Stimulated activated CD4-positive, alpha-beta T cell treated with anti-CD3 and anti-CD28 coated beads, Interleukin-4, amount 100 ng/mL, for 1 hour (primary cell): ENCODE data around the gene RBFA.
A peak's percentile ranks its signal among the peaks of the same experiment; 100 is the strongest.
"Not testable (repeated sequence)": the region's sequence is repeated elsewhere in the genome, so short reads cannot be mapped to it uniquely, and the experiment has no call there.

Source experiments
- DNase-seq: peaks from one replicate; pipeline ENCODE4 v3.0.0-alpha.2; 2020

RBFA gene

DNA sequence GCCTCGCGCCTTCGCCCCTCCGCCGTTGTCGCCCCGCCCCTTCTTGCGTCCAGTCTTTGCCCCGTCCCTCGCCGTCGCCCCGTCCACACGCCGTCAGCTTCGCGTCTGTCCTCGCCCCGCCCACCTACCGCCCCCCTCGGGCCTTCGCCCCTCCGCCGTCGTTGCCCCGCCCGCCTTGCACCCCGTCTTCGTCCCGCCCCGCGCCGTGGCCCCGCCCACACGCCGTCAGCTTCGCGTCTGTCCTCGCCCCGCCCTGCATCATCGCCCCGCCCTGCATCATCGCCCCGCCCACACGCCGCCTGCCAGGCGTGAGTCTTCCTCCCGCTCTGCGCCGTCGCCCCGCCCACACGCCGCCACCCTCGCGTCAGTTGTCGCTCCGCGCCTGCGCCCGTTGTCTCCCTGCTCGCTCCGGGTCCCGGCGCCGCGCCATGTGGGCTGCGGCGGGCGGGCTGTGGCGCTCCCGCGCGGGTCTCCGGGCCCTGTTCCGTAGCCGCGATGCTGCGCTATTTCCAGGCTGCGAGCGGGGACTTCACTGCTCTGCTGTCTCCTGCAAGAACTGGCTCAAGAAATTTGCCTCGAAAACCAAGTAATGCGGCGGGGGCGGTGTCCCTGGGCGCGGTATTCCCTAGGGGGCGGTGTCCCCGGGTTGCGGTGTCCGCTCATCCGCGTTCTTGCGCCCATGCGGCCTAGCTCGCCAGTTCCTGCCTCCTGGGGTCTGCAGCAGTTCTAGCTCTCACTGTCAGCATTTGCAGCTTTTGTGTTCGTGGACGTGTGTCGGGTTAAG, at the start of gene RBFA:
Gene RBFA, plus strand, starts transcription at position 367 of the 784 bp plus-strand sequence. Its CDS starts 62 bp downstream, at position 429.
- peak; percentile 100 for DNase-seq

DNA sequence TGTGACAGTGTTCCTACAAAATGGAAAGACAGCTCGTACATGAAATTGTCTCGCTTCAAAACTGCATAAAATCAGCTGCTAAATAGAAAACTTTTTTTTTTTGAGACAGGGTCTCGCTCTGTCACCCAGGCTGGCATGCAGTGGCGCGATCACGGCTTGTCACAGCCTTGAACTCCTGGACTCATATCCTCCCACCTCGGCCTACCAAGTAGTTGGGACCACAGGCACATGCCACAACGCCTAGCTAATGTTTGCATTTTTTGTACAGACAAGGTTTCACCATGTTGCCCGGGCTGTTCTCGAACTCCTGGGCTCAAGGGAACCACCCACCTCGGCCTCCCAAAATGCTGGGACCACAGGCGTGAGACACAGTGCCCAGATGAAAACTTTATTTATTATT, 49.1 kb upstream of the RBFA start:
- DNase-seq: no peak

- DNase-seq: no peak
These were observed 47.5 kb upstream of the RBFA start for GRCh38 chr18:79986726-79987125.

- no peak for DNase-seq
These were observed 46.7 kb upstream of the RBFA start for GRCh38 chr18:79987566-79987965.

DNA sequence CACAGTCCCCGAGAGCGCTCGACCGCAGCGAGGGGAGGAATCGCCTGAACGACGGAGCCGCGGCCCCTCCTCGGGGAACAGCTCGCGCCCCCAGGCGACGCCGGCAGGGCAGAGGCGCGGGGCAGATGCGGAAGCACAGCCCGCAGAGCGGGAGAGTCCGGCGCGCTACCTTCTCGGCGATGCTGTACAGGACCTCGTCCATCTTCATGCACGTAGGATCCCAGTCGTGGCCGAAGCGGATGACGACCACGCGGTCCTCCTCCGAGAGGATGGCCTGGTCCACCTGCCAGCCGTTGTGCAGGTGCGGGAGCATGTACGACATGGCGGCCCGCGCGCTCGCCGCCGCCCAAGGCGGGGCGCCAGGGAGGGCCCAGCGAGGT, 46.2 kb upstream of the RBFA start:
- DNase-seq: peak; percentile 64

DNA sequence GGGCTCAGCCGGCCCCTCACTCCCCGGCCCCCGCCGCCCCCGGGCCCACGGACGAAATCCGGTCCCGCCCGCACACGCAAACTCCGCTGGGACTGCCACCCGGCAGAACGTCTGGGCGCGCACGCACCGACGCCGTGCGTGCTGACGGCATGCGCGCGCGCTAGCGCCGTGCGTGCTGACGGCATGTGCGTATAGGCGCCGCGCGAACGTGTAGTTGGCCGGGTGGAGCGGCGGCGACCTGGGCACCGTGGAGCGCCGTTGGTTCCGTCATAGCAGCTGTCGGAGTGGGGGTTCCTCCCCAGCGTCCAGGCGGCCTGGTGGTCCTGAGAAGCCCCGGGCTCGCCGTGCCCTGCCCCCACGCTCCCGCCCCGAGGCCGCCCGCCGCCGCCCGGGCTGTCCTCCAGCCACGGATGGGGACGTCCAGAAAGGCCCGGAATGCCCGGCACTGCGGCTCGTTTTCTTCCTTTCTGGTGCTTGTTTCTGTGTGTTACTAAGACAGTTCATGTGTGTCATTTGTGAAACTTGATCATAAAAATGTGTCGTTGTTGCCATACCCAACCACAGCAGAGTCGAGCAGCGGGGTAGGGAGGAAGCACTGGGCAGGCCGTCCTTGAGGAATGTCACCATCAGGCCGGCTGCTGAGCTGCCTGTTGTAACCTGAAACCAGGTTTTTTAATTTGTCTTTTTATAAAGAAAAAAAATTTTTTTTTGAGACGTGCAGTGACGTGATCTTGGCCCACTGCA, 45.6 kb upstream of the RBFA start, which contains the start of gene TXNL4A:
Gene TXNL4A, minus strand, starts transcription at position 113 of the 744 bp plus-strand sequence. CDS start 171 bp downstream, outside the sequence.
- DNase-seq: peak; percentile 86

DNA sequence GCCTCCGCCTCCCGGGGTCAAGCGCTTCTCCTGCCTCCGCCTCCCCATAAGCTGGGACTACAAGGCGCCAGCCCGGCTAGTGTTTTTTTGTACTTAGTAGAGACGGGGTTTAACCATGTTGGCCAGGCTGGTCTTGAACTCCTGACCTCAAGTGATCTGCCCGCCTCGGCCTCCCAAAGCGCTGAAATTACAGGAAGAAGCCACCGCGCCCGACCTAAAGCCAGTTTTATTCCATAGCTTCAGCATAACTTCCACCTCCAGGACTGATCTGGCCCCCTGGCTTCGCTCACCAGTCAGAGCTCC, 45.1 kb upstream of the RBFA start:
- no peak for DNase-seq

GRCh38 chr18:79991494-79991893, 42.7 kb upstream of the RBFA start:
- DNase-seq: no peak

DNA sequence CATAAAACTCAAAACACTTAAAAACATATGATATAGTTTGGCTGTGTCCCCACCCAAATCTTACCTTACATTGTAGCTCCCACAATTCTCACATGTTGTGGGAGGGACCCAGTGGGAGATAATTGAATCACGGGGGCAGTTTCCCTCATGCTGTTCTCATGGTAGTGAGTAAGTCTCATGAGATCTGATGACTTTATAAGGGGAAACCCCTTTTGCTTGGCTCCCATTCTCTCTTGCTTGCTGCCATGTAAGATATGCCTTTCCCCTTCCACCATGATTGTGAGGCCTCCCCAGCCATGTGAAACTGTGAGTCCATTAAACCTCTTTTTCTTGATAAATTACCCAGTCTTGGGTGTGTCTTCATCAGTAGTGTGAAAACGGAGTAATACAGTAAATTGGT, 34.5 kb upstream of the RBFA start:
- DNase-seq: not testable (repeated sequence)

DNA sequence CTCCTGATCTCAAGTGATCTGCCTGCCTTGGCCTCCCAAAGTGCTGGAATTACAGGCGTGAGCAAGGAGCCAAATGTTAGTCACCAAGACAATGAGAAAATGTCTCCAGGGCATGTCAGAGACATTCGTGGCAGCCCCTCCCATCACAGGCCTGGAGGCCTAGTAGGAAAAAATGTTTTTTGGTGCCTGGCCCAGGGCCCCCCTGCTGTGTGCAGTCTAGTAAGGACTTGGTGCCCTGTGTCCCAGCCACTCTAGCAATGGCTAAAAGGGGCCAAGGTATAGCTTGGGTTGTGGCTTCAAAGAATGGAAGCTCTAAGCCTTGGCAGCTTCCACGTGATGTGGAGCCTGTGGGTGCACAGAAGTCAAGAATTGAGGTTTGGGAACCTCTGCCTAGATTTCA, 33.4 kb upstream of the RBFA start:
- DNase-seq: no peak

DNA sequence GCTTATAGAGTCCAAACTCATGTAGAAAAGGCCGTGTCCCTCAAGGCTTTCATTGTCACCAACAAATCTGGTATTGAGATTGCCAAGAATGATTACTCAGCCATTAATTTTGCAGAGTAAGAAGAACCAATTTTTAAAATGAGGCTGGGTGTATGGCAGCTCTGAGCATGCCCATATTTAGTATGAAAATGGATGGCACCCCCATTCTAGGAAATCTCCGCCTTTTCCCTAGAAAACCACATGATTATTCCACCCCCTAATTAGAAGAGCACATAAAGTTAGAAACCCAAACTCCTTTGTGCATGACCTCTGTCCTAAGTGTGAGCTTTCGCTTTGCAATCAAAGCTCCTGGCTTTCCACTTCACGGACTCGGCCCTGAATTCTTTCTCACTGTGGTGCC, 31.8 kb upstream of the RBFA start:
- DNase-seq: no peak

DNA sequence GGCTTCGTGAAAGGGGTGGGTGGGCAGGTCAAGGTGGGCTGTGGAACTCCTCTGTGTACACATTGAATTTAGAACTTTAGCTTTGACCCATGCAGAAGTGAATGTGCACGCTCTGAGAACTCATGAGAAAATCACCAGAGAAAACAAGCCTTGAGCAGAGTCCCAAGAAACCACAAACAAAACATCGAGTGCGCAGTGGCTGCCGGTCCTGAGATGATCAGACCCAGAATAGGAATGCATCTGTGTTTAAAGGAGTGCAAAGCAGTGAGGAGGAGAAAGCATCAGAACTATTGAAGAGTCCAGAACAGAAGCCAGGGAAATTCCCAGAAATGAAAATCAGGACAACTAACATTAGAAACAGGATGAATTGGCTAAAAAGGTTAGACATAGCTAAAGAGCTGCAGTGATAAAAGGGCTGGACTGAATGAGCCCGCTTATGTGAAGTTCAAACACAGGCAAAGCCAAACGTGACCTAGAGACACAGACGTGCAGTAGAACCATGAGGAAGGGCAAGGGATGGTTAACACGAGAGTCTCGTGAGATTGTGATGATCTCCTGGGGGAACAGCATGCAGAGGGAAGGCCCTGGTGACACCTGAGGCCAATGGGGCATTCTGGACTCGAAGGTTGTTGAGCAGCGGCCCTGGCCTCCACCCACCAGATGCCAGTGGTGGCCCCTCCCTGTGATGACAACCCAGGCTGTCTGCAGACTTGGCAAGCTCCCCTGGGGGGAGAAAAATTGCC, 29.5 kb upstream of the RBFA start:
- no peak for DNase-seq

DNA sequence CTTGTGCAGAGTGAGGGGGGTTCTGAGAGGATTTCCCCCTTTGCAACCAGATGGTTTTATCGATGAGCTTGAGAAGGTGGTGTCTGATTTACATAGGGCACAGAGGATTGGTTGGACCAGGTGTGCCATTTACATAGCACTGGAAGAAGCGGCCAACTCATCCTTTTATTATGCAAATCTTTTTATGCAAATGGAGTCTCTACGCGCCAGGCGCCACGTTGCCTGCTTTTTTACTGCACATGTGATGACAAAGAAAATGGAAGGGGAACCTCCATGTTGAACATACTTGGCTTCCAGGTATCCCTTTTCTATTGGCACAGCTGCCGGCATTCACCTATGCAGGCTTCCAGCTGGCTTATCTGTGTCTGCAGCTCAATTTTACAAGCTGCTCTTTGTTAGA, 27.5 kb upstream of the RBFA start:
- no peak for DNase-seq

DNA sequence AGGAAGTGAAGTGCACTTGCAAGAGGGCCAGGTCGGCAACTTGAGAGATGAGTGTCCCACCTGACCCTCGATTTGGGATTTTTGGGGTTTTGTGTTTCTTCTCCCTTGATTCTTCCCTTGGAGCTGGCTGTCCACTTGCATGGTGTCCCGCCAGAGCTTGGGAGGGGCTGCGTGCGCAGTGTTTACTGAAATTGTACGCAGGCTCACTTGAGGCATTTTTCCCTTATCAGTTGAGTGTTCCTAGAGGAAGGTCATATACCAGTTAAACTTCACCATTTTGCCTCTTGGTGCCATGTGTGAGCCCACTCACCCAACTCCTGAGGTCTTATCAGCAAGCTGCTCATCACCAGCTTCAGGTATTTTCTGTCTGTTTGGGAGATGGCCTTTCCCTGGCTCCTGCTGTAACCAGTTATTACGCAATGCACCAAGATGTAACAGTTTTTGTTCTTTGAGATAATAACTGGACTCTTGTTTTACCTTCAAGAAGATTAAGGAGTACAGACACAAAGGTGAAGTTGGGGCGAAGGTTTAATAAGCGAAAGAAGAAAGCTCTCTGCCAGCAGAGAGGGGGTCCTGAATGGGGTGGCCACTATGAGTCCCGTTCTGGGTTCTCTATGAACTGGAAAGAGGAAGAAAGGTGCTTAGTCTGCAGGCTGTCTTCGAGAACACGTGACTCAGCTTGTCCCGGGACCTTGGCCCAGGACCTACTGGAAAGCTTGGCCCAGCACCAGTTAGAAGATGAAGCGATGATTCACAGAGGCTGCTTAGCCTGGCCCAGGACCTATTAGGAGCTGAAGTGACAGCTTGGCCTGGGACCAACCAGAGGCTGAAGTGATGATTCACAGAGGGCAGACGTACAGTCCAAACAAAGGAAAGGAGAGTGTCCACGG, 24.3 kb upstream of the RBFA start:
- DNase-seq: no peak

DNA sequence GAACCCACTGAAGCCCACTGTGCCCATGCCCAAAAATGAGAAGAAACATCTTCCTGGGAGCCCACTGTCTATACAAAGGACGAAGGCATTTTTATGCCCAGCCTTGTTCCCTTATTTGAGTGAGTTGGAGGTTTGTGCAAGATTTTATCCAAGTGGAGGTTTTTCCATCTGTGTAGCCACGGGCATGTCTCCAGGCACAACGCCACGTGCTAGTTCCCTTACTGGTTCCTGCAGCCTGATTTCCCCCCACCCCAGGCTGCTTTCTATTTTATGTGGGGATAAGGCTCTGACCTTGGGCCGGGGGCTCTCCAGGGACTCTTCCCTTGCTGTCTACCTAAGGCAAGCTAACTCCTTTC, 23.7 kb upstream of the RBFA start:
- DNase-seq: no peak

DNA sequence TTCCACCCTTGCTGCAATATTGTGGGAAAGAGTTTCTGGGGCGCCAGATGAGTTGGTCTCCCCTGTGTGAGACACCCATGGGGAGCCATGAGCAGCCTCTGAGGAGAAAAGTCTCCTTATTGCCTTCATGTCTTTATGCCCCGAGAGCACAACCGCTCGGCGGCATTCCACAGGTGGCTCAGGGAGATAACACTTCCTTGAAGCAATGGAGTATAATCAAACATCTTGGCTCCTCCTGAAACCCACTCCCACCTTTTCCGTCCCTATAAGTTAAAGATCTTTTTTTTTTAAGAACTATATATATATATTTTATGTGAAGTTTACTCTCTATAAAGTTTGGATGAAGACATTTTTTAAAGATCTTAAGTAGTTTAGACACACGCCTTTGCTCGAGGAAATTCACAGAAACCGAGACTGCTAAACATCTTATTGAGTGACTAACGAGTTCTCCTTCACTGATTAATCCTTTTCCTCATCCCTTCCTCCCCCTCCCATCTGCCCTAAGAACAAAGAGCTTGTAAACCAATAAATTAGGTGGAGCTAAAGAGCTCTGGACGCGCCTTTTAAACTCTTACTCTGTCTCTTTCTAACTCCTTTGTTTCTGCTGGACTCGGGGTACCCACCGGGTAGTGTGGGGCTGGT, 22.6 kb upstream of the RBFA start:
- not testable (repeated sequence) for DNase-seq

- DNase-seq: no peak
These were observed 21.5 kb upstream of the RBFA start for GRCh38 chr18:80012714-80013113.

- DNase-seq: no peak
These were observed 11.6 kb upstream of the RBFA start for GRCh38 chr18:80022613-80023012.

DNA sequence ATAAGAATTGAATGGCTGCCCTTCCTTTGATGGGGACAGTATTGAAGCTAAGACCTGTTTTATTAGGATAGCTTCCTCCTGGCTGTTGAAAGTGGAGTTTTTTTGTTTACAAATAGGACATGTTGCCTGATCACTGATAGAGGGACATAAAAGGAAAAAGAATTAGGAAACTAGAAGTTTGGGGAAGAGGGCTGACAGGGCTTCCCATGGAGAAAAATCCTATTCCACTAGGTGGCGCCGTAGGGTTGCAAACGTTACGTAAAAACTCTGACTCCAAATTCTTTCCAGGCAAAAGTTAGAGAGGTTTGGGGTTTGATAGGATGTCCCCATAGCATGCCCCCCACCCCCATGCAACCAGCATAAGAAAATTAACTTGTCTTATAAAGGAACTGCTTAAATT, 11.1 kb upstream of the RBFA start:
- DNase-seq: no peak

DNA sequence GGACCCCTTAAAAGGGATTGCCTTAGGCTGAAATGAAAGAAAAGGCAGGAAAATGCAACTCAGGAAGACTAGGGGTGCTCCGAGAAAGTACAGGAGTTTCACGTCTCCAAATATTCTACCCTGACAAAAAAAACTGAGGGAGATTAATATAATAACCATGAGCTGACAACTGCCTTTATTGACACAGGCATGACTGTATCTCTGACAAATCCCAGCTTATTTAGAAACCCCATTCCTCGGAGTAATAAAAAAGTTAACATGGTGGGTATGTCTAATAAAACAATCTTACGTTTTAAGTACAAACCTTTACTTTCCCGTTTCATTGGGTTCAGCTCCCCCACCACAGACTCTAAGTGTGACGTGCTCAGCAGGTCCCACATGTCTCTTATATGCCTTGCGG, 7.9 kb upstream of the RBFA start:
- DNase-seq: no peak

DNA sequence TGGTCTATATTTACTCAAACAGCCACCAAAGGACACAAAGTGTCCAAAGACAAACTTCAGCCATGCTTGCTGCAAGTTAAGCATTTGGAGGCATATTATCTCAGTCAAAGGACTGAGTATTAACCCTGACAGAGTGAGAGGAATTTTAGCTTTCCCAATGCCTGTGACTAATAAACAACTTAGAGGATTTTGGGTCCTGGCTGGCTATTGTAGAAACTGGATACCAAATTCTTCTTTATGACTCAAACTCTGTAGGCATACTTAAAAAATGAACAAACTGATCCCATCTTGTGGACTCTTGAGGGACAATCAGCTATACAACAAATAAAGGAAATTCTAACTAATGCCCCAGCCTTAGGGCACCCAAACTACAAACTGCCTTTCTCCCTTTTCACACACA, 6.5 kb upstream of the RBFA start:
- DNase-seq: not testable (repeated sequence)

- DNase-seq: no peak
These were observed 4.5 kb upstream of the RBFA start for GRCh38 chr18:80029690-80030089.
